NCI-H1417 (cell line): ENCODE measurements around the gene TPCN1.

Experiments used
- DNase-seq, 3 experiments: peaks; one replicate each; lab custom pipeline; 2025; lab: John Stamatoyannopoulos, UW

TPCN1 gene

DNA sequence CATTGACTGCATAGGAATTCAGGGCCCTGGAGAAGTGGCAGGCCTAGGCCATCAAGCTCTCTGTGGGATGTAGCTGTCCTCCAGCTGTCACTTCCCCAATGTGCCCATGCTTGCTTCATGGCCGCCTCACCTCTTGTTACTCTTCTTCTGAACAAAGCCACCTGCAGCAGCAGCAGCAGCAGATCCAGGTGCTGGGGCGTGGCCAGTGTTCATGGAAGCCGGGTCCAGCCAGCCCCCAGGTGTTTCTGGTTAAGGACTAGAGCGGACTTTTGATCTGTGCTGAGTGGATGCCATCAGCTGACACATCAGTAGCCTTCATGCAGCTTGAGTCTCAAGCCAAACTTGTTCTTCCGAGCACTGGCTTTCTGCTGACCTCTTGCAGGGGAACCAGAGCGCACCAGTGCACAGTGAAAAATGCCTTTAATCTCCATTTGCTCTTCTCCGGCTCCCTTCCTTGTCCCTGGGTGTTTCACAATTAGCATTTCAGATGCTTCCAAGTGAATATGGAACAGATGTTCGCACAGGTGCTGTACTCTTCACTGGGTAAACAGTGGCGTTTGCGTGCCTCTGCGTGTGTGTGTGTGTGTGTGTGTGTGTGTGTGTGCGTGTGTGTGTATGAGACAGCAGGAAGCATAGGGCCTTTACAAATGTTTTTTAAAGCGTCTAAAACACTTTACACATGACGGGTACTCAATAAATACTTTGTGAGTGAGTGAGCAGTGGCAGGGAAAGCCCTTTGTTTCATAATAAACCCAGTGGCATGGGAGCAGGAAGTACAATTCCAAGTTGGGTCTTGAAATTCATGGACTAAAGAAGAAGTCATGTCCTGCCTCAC is 20.1 kb downstream of the TPCN1 start:
- peak; percentile 85 to 92 (median 86) for DNase-seq

DNA sequence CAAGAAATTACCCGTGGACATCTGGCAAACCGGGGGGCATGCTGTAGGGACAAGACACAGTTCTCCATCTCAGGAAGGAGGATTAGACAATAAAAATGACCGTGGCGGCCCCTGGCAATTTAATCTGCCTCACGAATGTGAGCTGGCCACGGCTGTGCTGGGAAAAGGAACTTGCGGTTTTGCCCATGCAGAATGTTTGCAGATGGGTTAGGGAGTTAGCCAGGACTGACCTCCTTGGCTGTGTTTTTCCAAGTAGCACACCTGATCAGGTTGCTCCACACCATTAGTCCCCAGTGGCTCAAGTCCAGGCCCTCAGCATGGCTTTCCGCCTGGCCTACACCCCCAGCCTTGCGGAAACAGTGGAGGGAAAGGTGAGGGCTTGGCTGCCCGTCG is 20.8 kb downstream of the TPCN1 start:
- DNase-seq = peak in 2 of 3 experiments; percentile 37 to 53

DNA sequence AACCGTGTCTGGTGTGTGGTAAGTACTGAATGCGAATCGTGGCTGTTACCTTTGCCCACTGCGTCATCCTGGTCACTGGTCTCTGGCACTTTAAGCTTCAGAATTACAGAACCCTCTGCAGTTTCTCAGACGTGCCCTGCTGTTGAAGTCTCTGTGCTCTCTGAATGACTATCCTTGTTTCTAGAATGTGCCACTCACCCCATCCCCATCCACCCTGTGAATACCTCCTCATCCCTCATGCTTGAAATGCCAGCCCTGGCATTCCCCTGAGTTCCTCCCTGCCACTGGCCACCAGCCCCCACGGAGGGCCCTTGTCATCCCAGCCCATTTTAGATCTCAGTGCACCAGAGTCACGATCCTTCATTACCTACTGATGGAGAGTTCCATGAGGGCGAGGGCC is 21.3 kb downstream of the TPCN1 start:
- no peak for DNase-seq

DNA sequence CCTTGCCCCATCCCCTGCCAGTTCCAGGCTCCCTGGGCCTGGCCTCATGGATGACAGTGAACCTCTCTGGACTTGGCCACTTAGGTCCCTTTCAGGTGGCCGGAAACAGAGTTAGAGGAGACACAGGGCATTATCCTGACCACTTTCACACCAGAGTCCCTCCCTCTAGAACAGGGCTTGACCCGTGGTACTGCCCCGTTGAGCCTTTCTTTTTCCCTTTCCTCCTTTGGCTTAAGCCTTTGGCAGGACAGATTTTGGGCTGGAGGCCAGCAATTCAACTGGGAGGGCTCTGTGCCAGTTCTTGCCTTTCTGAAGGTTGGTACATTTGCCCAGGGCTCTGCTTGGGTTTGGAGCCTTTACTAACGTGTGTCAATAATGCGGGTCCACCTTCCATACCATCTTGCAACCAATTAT is 22.8 kb downstream of the TPCN1 start:
- no peak for DNase-seq

DNA sequence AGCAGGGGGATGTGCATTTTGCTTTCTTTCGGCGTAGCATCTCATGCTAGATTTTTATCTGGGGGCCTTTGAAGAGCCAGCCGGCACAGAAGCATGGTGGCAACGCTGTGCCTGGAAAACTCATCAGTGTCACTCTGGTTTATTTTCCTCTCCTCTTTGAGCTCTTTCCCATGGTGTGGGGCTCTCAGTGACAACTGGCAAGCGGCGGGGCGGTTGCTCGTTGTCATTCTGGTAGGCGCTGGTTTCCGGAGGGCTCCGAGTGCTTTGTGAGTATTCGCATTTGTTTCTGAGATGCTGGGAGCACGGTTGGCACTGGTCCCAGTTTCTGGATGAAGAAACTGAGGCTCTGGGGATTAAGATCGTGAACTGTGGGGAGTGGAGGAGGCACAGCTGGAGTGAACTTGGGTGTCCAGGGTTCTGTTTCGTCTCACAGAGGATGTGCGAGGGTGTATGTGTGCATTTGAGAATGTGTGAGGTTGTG is 23.3 kb downstream of the TPCN1 start:
- DNase-seq = no peak

DNA sequence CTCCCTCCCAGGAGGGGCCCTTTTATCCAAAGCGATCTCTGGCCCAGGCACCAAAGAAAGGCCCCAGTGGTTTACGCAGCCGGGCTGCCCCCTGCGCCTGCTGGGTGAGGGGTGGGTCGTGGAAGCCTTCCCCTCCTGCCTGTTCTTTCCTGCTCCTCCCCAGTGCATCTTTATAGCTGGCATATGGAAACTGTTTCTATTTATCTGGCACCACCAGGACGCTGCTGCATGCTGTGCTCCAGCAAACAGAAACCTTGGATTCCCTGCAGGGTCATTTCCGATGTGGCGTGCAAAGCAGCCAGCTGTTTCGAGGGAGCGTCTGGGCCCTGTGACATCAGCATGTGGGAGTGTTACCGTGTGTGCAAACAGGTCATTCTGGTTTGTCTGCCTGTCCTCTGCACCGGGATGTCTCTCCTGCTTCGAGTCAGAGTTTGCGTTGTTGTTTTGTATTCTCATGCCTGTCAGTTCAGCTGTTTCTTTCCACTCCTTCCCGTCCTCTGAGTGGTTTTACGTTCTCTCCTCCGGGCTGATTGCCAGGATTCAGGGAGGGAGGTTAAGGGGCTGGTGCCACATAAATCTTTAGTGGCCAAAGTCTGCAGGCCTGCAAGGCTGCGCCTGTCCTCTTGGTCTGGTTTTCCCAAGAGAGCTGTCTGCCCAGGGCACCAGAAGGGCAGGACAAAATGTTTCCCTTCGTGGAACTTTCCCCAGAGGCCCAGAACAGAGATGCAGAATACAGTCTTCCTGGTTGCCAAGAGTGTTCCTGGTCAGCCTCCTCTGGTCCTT is 24.6 kb downstream of the TPCN1 start:
- DNase-seq = peak; percentile 93 to 99 (median 95)

DNA sequence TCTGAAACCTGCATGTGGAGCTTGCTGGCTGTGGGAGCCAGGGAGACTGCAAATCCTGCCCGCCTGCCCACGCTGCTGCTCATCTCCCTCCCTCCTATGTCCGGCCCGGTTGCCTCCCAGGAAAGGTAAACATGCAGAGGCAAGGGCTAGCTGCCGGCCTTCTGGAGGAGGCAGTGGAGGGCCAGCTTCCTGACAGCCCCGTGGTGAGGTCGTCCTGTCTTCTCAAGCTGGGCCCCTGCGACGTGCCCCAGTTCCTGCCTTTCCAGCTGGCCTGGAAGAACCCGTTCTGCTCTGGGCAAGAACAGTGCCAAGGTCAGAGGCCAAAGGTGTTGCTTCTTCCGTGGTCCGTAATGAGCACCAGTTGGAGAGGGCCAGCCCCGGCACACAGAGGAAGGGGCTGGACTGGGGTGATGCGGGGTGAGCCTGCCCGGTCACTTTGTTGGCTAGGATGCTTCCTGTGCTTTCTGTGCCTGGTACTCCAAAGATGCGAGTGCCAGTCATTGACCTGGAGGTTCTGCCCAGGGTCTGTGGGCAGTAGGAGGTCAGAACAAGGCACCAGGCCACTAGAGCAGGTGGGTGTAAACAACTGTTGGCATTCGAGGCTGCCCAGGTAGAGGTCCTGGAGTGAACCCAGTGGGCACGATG is 25.3 kb downstream of the TPCN1 start:
- peak in 2 of 3 experiments; percentile 66 to 85 for DNase-seq

DNA sequence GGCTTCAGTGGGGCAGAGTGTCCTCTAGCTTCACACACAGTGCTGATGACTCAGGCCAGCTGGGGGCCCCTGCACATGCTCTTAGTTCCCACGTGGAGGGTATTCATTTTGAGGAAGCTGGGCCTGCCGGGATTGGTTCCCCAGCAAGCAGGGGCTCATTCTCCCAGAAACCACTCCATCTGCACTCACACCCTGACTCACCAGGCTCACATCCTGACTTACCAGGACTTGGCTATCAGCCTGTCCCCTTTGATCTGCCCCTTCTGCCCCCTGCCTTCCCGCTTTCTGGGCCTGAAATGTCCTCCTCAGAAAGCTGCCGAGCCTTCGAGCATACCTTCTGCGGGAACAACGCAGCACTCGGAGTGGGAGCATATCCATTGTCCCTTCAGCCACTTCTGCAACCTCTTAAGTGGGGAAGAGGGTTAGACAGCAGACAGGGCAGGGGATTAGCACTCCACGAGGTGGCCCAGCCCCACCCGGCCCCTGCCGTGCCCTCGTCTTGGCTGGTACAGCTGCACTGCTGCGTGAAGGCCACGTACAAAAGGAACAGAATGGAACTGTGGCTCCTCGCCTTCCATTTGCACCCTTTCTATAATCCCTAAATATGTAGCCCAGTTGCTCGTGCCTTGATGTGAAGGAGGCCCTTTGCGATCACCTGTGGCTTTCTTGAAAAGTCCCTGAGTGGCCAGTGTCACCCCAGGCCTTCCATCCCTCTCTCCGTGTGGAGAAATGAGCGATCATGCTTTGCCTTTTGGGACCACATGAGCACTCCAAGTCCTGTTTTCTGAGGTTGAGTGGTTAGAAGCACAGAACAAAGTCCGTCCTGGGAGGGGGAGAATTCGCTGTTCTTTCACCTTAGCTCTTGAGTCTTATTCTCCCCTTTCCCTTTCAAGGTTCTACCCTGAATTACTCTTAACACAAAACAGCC is 26.1 kb downstream of the TPCN1 start:
- DNase-seq = peak in 1 of 3 experiments; percentile 43

DNA sequence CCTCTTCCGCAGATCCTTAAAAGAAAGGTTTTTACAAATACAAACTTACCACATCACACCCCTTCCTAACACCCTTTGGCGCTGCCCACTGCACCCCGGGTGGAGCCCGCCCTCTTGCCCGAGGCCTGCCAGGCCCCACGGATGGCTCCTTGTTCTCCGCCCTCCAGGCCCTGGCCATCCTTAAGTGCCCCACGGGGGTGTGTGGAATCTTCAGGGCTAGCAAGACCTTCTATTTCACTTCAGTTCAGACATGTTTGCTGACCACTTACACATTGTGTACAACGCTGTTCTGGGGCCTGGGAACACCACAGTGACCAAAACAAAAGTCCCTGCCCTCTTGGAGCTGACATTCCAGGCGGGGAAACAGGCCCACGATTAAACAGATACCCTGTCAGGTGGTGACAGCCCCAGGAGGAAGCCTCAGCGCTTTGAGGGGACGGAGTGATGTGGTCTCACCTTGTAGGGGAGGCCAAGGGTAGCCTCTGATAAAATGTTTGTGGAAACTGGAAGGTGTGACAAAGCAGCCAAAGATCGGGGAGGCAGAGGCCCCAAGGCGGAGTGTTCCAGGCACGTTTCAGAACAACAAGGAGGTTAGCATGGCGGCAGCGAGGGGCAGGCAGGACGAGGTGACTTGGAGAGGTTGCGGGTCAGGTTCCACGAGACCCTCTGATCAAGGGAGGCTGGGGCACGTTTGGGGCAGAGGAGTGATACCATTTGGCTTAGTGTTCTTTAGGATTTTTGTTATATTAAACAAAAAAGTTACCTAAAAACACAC is 27.0 kb downstream of the TPCN1 start:
- no peak for DNase-seq

DNA sequence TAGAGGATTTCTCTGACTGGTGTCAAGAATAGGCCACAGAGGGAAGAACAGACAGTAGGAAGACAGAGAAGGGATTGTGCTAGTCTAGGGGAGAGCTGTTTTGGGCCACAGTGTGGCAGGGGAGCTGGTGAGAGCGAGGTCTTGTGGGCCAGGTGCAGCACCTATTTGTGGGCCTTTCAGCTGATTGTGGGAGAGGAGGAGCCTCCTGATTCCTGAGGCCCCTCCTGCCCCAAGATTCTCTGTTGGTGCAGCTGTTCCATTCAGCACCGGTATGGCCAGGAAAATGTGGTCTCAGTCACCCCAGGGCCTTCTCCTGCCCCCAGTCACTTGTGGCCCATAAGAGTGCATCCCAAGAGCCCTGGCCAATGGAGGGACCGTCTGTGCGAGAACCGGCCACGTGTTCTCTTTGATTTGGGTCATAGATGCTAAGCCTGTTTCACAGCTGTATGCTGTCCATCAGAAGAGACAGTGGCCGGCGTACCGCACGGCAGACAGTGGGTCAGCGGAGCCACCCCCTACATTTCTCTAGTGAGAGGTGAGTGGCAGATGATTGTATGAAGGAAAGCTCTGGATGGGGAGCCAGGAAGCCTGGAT is 27.7 kb downstream of the TPCN1 start:
- DNase-seq = no peak

DNA sequence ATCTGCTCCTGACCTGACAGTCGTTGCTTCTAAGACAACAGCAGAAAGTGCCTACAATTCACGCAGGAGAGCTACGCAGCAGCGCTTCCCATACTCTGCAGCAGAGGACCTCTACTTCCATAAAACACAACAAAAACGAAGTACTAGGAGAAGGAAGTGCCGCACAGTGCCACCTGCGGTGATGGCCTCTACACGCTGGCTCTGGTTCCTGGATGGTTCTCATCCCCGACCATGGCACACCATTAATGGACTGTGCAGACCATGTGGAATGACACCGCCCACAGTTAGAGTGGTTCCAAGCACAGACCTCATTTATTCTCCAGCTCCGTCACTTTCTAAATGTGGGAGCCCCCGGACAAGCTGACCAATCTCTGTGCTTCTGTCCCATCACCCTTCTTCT is 28.3 kb downstream of the TPCN1 start:
- DNase-seq = no peak

DNA sequence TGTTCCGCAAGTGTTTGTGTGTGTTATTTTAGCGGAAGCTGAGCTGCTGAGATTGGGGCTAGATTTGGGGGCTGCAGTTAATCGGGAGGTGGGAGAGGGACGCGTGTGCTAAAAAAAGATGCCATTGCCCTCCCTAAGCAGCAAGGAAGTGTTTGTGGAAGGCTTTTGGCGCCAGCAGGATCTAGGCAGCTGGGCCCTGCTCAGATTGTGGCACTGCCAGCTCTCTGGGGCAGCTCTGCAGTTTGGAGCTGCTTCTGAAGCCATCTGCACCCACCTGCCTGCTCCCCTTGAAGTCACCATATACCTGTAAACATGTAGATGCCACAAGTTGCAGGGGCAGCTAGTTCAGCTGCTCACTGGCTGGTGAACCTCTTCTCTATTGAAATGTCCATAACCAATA is 28.8 kb downstream of the TPCN1 start:
- DNase-seq = no peak

DNA sequence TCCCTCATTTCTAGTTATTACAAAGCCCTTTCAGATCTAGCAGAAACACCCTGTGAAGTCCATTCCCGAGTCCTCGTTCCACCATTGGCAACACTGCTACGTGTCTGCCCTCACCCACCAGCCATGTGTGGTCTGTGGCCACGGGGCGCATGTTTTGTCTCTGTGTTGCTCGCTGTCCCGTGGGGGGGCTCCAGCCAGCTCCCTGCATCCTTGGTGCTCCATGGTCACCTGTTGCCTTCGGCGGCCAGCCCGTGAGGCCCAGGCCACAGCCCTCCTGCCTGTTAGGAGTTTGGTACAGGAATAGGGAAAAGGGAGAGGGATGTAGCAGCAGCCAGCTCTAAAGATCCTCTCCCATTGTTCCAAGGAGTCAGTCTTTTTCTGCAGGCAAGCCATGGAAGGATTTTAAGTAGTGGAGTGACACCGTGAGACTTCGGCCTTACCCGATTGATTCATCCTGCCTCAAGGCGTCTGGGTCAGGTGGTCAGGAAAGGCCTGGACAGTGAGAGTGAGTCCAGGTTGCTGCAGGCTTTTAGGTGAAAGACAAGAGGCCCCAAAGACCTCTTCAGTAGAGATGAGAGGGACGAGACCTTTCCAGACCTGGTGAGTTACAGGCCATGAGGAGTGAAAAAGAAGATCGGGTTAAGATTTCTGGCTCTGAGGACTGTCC is 30.3 kb downstream of the TPCN1 start:
- DNase-seq = no peak

DNA sequence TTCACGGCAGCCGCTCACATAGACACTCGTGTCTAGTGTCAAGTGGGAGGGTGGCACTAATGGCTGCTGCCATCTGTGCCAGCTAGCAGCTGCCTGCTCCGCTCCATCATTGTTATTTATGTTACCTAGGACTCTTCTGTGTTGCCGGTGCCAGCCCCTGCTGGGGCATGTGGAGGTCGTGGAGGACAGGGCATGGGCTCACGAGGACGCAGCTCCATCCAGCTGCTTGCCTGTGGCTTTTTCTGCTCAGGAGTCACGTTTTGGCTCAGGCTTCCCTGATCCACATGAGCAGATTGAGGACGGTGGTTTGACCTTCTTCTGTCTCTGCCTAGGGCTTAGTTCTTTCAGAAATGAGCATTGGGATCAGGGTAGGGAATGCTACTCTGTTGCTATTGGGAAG is 31.2 kb downstream of the TPCN1 start:
- no peak for DNase-seq

DNA sequence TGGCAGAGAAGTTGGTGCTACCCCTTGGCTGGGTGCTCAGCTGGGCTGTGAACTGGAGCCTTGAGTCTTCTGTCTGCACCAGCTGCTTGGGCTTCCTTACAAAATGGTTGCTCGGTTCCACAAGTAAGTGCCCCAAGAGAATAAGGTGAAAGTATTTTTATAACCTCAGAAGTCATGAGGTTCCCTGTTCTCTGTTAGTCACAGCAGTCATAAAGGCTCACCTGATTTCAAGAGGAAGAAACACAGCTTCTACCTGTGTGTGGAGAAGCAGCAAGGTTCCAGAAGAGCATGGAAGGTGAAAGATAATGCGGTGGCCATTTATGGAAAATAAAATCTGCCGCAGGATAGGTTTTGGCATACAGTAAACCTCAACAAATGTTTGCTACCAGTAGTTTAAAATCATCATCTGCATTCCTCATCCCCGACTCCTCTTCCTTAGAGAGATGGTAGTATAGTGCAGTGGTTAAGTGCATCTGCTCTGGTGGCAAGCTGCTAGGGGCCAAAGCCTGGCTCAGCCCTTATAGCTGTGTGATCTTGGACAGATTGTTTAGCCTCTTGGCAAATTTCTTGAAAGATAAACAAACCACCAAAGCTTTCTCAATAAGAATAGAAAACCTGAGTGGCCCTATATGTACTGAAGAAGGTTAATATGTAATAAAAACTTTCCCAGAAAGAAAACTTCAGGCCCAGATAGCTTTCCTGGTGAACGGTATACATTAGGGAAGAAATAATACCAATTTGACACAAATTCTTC is 32.4 kb downstream of the TPCN1 start:
- no peak for DNase-seq

DNA sequence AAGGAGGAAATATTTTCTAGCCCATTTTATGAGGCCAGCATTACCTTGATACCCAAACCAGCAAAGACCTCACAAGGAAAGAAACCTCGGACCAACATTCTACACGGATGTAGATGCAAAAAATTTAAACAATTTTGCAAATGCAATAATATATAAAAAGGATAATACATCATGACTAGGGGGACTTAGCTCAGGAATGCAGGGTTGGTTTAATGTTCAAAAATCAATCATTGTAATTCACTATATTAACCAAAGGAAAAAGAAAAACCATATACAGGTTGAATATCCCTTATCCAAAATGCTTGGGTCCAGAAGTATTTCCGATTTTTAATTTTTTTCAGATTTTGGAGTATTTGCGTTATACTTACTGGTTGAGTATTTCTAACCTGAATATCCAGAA is 33.0 kb downstream of the TPCN1 start:
- no peak for DNase-seq

DNA sequence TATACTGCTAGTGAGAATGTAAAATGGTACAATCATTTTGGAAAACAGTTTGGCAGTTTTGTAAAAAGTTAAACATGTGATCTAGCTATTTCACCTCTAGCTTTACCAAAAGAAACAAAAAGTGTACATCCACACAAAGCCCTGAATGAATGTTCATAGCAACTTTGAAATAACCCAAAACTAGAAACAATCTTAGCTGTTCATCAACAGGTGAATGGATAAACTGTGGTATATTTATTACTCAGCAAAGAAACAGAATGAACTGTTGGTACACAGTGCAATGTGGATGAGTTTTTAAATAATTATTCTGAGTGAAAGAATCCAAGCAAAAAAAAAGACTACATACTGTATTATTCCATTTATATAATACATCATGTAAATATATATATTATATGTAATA is 36.3 kb downstream of the TPCN1 start:
- DNase-seq = no peak

DNA sequence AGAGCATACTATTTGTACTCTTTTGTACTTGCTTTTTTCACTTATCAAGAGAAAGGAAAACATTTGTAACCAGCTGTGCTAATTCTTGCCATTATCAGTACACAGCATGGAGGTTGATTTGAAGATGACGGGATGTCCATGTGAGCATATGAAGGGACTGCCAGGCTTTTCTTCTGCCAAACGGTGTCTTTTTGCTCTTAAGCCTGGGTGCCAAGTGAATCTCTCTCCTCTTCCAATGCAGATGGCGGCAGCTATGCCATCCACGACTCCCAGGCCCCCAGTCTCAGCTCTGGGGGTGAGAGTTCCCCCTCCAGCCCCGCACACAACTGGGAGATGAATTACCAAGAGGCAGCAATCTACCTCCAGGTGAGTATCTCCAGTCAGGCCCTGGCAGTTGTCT is 38.9 kb downstream of the TPCN1 start:
- peak in 2 of 3 experiments; percentile 10 to 55 for DNase-seq
